Astrocyte (in vitro differentiated cells and primary cell): ENCODE measurements around the gene RAP1GAP.

Source experiments
- EZH2 ChIP-seq: IDR thresholded peaks from 2 replicates; pipeline ENCODE4 v1.6.1; 2012; ENCODE audit warnings: mild to moderate bottlenecking, low read length, inconsistent platforms; ENCODE audit not compliant: insufficient read depth
- TF ChIP-seq, protein P1 (sequence below): IDR thresholded peaks from 2 replicates; pipeline ENCODE4 v1.5.1; 2011; ENCODE audit warnings: low read depth, mild to moderate bottlenecking, inconsistent platforms, low read length, moderate library complexity; ENCODE audit not compliant: insufficient read depth

DNA sequence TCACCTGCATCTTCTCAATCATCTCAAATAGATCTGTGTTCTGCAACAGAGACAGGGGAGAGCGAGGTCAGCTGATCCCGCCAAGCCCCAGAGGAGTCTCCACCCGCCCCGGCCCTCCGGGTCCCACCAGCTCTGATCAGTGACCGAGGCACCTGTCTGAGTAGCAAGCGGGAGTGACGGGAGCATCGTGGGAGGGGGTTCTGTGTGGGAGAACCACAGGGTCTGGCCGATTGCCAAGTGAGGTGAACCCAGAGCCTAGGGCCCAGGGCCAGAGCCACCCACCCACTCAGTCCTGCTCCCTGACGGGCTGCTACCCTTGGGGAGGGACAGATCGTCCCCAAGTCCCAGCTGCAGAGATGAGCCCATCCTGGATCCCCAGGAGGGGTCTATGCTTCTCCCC is 49.1 kb downstream of the RAP1GAP start:
- TF ChIP-seq, protein P1, sequence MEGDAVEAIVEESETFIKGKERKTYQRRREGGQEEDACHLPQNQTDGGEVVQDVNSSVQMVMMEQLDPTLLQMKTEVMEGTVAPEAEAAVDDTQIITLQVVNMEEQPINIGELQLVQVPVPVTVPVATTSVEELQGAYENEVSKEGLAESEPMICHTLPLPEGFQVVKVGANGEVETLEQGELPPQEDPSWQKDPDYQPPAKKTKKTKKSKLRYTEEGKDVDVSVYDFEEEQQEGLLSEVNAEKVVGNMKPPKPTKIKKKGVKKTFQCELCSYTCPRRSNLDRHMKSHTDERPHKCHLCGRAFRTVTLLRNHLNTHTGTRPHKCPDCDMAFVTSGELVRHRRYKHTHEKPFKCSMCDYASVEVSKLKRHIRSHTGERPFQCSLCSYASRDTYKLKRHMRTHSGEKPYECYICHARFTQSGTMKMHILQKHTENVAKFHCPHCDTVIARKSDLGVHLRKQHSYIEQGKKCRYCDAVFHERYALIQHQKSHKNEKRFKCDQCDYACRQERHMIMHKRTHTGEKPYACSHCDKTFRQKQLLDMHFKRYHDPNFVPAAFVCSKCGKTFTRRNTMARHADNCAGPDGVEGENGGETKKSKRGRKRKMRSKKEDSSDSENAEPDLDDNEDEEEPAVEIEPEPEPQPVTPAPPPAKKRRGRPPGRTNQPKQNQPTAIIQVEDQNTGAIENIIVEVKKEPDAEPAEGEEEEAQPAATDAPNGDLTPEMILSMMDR, result no peak
- TF ChIP-seq EZH2, result no peak
